LoVo (cell line): Measurements from ENCODE around the gene FMNL3.
"Not testable (repeated sequence)": the region's sequence is repeated elsewhere in the genome, so short reads cannot be mapped to it uniquely, and the experiment has no call there.

Experiments
- DNase-seq: peaks from one replicate; pipeline ENCODE4 v3.0.0-alpha.2; 2016; ENCODE audit warnings: low spot score

The FMNL3 gene

GRCh38 chr12:49632986-49633702 lies 74.1 kb downstream of the FMNL3 start:
- DNase-seq, result no peak

- DNase-seq, result no peak
Observed at GRCh38 chr12:49632401-49632800, 74.8 kb downstream of the FMNL3 start.

GRCh38 chr12:49631336-49631907 lies 75.8 kb downstream of the FMNL3 start:
- DNase-seq, result no peak

- DNase-seq, result no peak
Observed at GRCh38 chr12:49627752-49628360, 79.3 kb downstream of the FMNL3 start.

- no peak for DNase-seq
Observed at GRCh38 chr12:49626836-49627235, 80.4 kb downstream of the FMNL3 start.

- DNase-seq, result no peak
Observed at GRCh38 chr12:49626169-49626835, 80.9 kb downstream of the FMNL3 start.

GRCh38 chr12:49624921-49625577 lies 82.2 kb downstream of the FMNL3 start:
- DNase-seq, result no peak

- DNase-seq, result peak; percentile 89
Observed at GRCh38 chr12:49623142-49623904, 83.9 kb downstream of the FMNL3 start, which contains the start of gene PRPF40B. Gene PRPF40B, plus strand, starts transcription at chr12:49623561. Its CDS starts 30 bp downstream, at chr12:49623591.

- DNase-seq, result peak; percentile 12
Observed at GRCh38 chr12:49622501-49623141, 84.6 kb downstream of the FMNL3 start.

GRCh38 chr12:49621651-49622500 lies 85.3 kb downstream of the FMNL3 start:
- no peak for DNase-seq

- DNase-seq, result no peak
Observed at GRCh38 chr12:49619286-49619685, 87.9 kb downstream of the FMNL3 start.

GRCh38 chr12:49618576-49618975 lies 88.6 kb downstream of the FMNL3 start:
- DNase-seq, result no peak

- DNase-seq, result no peak
Observed at GRCh38 chr12:49616533-49617219, 90.5 kb downstream of the FMNL3 start.

GRCh38 chr12:49615725-49616124 lies 91.5 kb downstream of the FMNL3 start:
- peak; percentile 16 for DNase-seq

GRCh38 chr12:49612210-49612609 lies 95.0 kb downstream of the FMNL3 start:
- DNase-seq, result no peak

GRCh38 chr12:49610785-49611184 lies 96.4 kb downstream of the FMNL3 start:
- not testable (repeated sequence) for DNase-seq

GRCh38 chr12:49609875-49610154 lies 97.4 kb downstream of the FMNL3 start:
- DNase-seq, result no peak

GRCh38 chr12:49609059-49609874 lies 97.9 kb downstream of the FMNL3 start:
- no peak for DNase-seq

GRCh38 chr12:49605539-49605938 lies 101.7 kb downstream of the FMNL3 start, which contains the start of gene FAM186B:
Gene FAM186B, minus strand, starts transcription at chr12:49605639. Its CDS starts 162 bp downstream, at chr12:49605477.
- DNase-seq, result not testable (repeated sequence)
